ENCODE results near the gene NLRP5. TPM values are rescaled to one million over a fixed set of nuclear protein-coding genes. Genes with fewer than 3 reads are reported as not detected.
A peak's percentile ranks its signal among the peaks of the same experiment; 100 is the strongest.

NLRP5 gene
- total RNA-seq, 1 donor from 2014 or later = not detected

- TF ChIP-seq CTCF (IDR thresholded peaks at IDR 0.05) = peak; percentile 63
- no peak for TF ChIP-seq EZH2 (IDR thresholded peaks at IDR 0.05)
- Mint-ChIP-seq H3K36me3 (no peaks in the 10 kb centered on the region), H3K4me3 (peak overlapping the region; percentile 81), H3K27me3 (ENCODE audit: insufficient read depth, low read depth) (peaks cover 9% of the 10 kb centered on the region), H3K9me3 (no peaks in the 10 kb centered on the region), H3K4me1 (peaks cover 10% of the 10 kb centered on the region), H3K27ac (peak overlapping the region; percentile 76)
- H4K20me1 ChIP-seq (ENCODE audit: low read depth) = peaks cover 20% of the 10 kb centered on the region
- H3F3A ChIP-seq (ENCODE audit: low read depth) = peaks cover 12% of the 10 kb centered on the region
- peaks cover 8% of the 10 kb centered on the region for H3K4me1 ChIP-seq
- H3K4me2 ChIP-seq = peak overlapping the region; percentile 97
- peak overlapping the region; percentile 57 for H3K4me3 ChIP-seq
- H2AFZ ChIP-seq (replicated peaks) = peak overlapping the region; percentile 83
- no peaks in the 10 kb centered on the region for H3K36me3 ChIP-seq
- peaks cover 12% of the 10 kb centered on the region for H3K27me3 ChIP-seq
- H3K9me3 ChIP-seq (ENCODE audit: low read depth) = no peaks in the 10 kb centered on the region
- peak; percentile 90 for DNase-seq (ENCODE audit: low spot score)
- H3K79me2 ChIP-seq (ENCODE audit: low read depth) = no peaks in the 10 kb centered on the region
- no peak overlapping the region for H3K27ac ChIP-seq
- H3K9ac ChIP-seq = no peak overlapping the region
Observed at GRCh38 chr19:56080669-56081401, 94.3 kb downstream of the NLRP5 start.

GRCh38 chr19:56083668-56084067 is 97.1 kb downstream of the NLRP5 start:
- peaks cover 12% of the 10 kb centered on the region for H3F3A ChIP-seq (ENCODE audit: low read depth)
- no peak overlapping the region for H3K4me3 ChIP-seq
- H3K79me2 ChIP-seq (ENCODE audit: low read depth) = no peaks in the 10 kb centered on the region
- H4K20me1 ChIP-seq (ENCODE audit: low read depth) = peaks cover 24% of the 10 kb centered on the region
- no peak overlapping the region for H2AFZ ChIP-seq (replicated peaks)
- no peaks in the 10 kb centered on the region for H3K36me3 ChIP-seq
- H3K9me3 Mint-ChIP-seq = no peaks in the 10 kb centered on the region
- H3K36me3 Mint-ChIP-seq = no peaks in the 10 kb centered on the region
- H3K4me1 ChIP-seq = peaks cover 8% of the 10 kb centered on the region
- peaks cover 12% of the 10 kb centered on the region for H3K27me3 ChIP-seq
- no peak for TF ChIP-seq EZH2phosphoT487 (IDR thresholded peaks at IDR 0.05)
- TF ChIP-seq CTCF (IDR thresholded peaks at IDR 0.05) = no peak
- no peak for TF ChIP-seq EZH2 (IDR thresholded peaks at IDR 0.05)
- H3K4me2 ChIP-seq = no peak overlapping the region
- H3K27ac ChIP-seq = no peak overlapping the region
- H3K27me3 Mint-ChIP-seq (ENCODE audit: insufficient read depth, low read depth) = peaks cover 5% of the 10 kb centered on the region
- H3K9ac ChIP-seq = no peak overlapping the region
- no peak overlapping the region for H3K4me3 Mint-ChIP-seq
- no peaks in the 10 kb centered on the region for H3K9me3 ChIP-seq (ENCODE audit: low read depth)
- no peak for DNase-seq (ENCODE audit: low spot score)
- H3K4me1 Mint-ChIP-seq = peaks cover 10% of the 10 kb centered on the region
- no peak overlapping the region for H3K27ac Mint-ChIP-seq

- TF ChIP-seq CTCF (IDR thresholded peaks at IDR 0.05) (no peak), EZH2 (IDR thresholded peaks at IDR 0.05) (no peak), EZH2phosphoT487 (IDR thresholded peaks at IDR 0.05) (no peak)
- Mint-ChIP-seq H3K4me1 (peaks cover 10% of the 10 kb centered on the region), H3K4me3 (no peak overlapping the region), H3K27ac (no peak overlapping the region), H3K9me3 (no peaks in the 10 kb centered on the region), H3K36me3 (peaks cover 6% of the 10 kb centered on the region), H3K27me3 (ENCODE audit: insufficient read depth, low read depth) (peaks cover 5% of the 10 kb centered on the region)
- H3K4me2 ChIP-seq = no peak overlapping the region
- H3K9me3 ChIP-seq (ENCODE audit: low read depth) = no peaks in the 10 kb centered on the region
- H3K27me3 ChIP-seq = peaks cover 12% of the 10 kb centered on the region
- no peak overlapping the region for H3K4me3 ChIP-seq
- DNase-seq (ENCODE audit: low spot score) = no peak
- no peak overlapping the region for H2AFZ ChIP-seq (replicated peaks)
- peaks cover 8% of the 10 kb centered on the region for H3K4me1 ChIP-seq
- H4K20me1 ChIP-seq (ENCODE audit: low read depth) = peaks cover 28% of the 10 kb centered on the region
- H3K36me3 ChIP-seq = no peaks in the 10 kb centered on the region
- H3K9ac ChIP-seq = no peak overlapping the region
- H3K27ac ChIP-seq = peak overlapping the region; percentile 5
- peaks cover 12% of the 10 kb centered on the region for H3F3A ChIP-seq (ENCODE audit: low read depth)
- peaks cover 6% of the 10 kb centered on the region for H3K79me2 ChIP-seq (ENCODE audit: low read depth)
Observed at GRCh38 chr19:56084835-56085536, 98.4 kb downstream of the NLRP5 start.
